GM18909 (cell line): ENCODE data around the gene ATOX1.
"Not testable (repeated sequence)": the region's sequence is repeated elsewhere in the genome, so short reads cannot be mapped to it uniquely, and the experiment has no call there.

ENCODE experiments used
- ATAC-seq: cut with Tn5 transposase; IDR thresholded peaks from one replicate; pipeline ENCODE4 v1.9.1; 2021; ENCODE audit warnings: mild to moderate bottlenecking; ENCODE audit not compliant: unreplicated experiment, poor library complexity

ATOX1 gene

GRCh38 chr5:151703780-151704179 lies 54.7 kb downstream of the ATOX1 start:
- no peak for ATAC-seq

GRCh38 chr5:151703227-151703626 lies 55.2 kb downstream of the ATOX1 start:
- peak; percentile 93 for ATAC-seq

- ATAC-seq: peak; percentile 49
These were observed 57.6 kb downstream of the ATOX1 start for GRCh38 chr5:151700820-151701219.

GRCh38 chr5:151700296-151700695 lies 58.1 kb downstream of the ATOX1 start:
- ATAC-seq: peak; percentile 38

GRCh38 chr5:151699071-151699901 lies 59.1 kb downstream of the ATOX1 start:
- ATAC-seq: no peak

GRCh38 chr5:151698081-151698480 lies 60.4 kb downstream of the ATOX1 start:
- not testable (repeated sequence) for ATAC-seq

- ATAC-seq: no peak
These were observed 61.0 kb downstream of the ATOX1 start for GRCh38 chr5:151697452-151697851.

- no peak for ATAC-seq
These were observed 61.9 kb downstream of the ATOX1 start for GRCh38 chr5:151696470-151697061.

- ATAC-seq: no peak
These were observed 63.0 kb downstream of the ATOX1 start for GRCh38 chr5:151695464-151695863.

GRCh38 chr5:151694035-151694485 lies 64.4 kb downstream of the ATOX1 start:
- ATAC-seq: no peak
